ENCODE data around the gene CLDND1. TPM values are rescaled to one million over a fixed set of nuclear protein-coding genes. Genes with fewer than 3 reads are reported as not detected.

The CLDND1 gene
- total RNA-seq, 2 donors from 2014 or later, result 38.1 to 65.6 TPM

- no peaks in the 10 kb centered on the region for H3K36me3 ChIP-seq (replicated peaks in 1 of 2; ENCODE audit: insufficient read depth in 1 of 2, low read depth in 2 of 2)
- H3K4me1 ChIP-seq, result no peaks in the 10 kb centered on the region
- H3K9me3 ChIP-seq, result no peaks in the 10 kb centered on the region
- no peak overlapping the region for H3K27ac ChIP-seq
- DNase-seq (no peak), ATAC-seq (no peak)
- H3K4me3 ChIP-seq, result no peak overlapping the region
- H3K27me3 ChIP-seq, result no peaks in the 10 kb centered on the region
- TF ChIP-seq CTCF (IDR thresholded peaks at IDR 0.05), result no peak
- TF ChIP-seq POLR2A (IDR thresholded peaks at IDR 0.05), result no peak
- intact Hi-C loops (cut with DNase I), result no loop called here
- WGBS, 2 donors, result 42 to 43% methylated on average over 3 of the region's 3 CpGs
Measured at GRCh38 chr3:98565237-98565643, 42.5 kb upstream of the CLDND1 start.

- Histone ChIP-seq H3K9me3 (no peaks in the 10 kb centered on the region), H3K4me3 (no peak overlapping the region), H3K27ac (no peak overlapping the region), H3K4me1 (no peaks in the 10 kb centered on the region), H3K27me3 (no peaks in the 10 kb centered on the region), H3K36me3 (replicated peaks in 1 of 2; ENCODE audit: insufficient read depth in 1 of 2, low read depth in 2 of 2) (no peaks in the 10 kb centered on the region)
- TF ChIP-seq CTCF (IDR thresholded peaks at IDR 0.05) (no peak), POLR2A (IDR thresholded peaks at IDR 0.05) (no peak)
- ATAC-seq (no peak), DNase-seq (no peak)
- WGBS, 2 donors, result 65 to 70% methylated on average over 7 of the region's 7 CpGs
- intact Hi-C loops (cut with DNase I), result no loop called here
Measured at GRCh38 chr3:98564282-98565005, 41.7 kb upstream of the CLDND1 start.

GRCh38 chr3:98563661-98564281 is 41.1 kb upstream of the CLDND1 start:
- TF ChIP-seq CTCF (IDR thresholded peaks at IDR 0.05), result no peak
- Histone ChIP-seq H3K9me3 (no peaks in the 10 kb centered on the region), H3K4me1 (no peaks in the 10 kb centered on the region), H3K27ac (no peak overlapping the region), H3K27me3 (no peaks in the 10 kb centered on the region), H3K4me3 (no peak overlapping the region), H3K36me3 (replicated peaks in 1 of 2; ENCODE audit: insufficient read depth in 1 of 2, low read depth in 2 of 2) (no peaks in the 10 kb centered on the region)
- ATAC-seq (no peak), DNase-seq (no peak)
- 50 to 73% methylated on average over 4 of the region's 4 CpGs for WGBS, 2 donors
- intact Hi-C loops (cut with DNase I), result no loop called here

- Histone ChIP-seq H3K4me3 (no peak overlapping the region), H3K9me3 (no peaks in the 10 kb centered on the region), H3K4me1 (no peaks in the 10 kb centered on the region), H3K36me3 (replicated peaks in 1 of 2; ENCODE audit: insufficient read depth in 1 of 2, low read depth in 2 of 2) (no peaks in the 10 kb centered on the region), H3K27me3 (no peaks in the 10 kb centered on the region), H3K27ac (no peak overlapping the region)
- ATAC-seq, result no peak
- 73 to 85% methylated on average over 5 of the region's 5 CpGs for WGBS, 2 donors
- TF ChIP-seq CTCF (IDR thresholded peaks at IDR 0.05) (no peak), POLR2A (IDR thresholded peaks at IDR 0.05) (no peak)
- no peak for DNase-seq
- intact Hi-C loops (cut with DNase I), result no loop called here
Measured at GRCh38 chr3:98561727-98562521, 39.2 kb upstream of the CLDND1 start.
